HG03196 (cell line): ENCODE data around the gene NIPAL3.
"Not testable (repeated sequence)": the region's sequence is repeated elsewhere in the genome, so short reads cannot be mapped to it uniquely, and the experiment has no call there.

ENCODE experiments used
- ATAC-seq: cut with Tn5 transposase; IDR thresholded peaks from one replicate; pipeline ENCODE4 v1.9.1; 2021; ENCODE audit not compliant: unreplicated experiment

Gene NIPAL3

GRCh38 chr1:24454673-24455072, 39.1 kb downstream of the NIPAL3 start:
- ATAC-seq, result no peak

GRCh38 chr1:24455272-24455671, 39.7 kb downstream of the NIPAL3 start:
- no peak for ATAC-seq

- no peak for ATAC-seq
Observed at GRCh38 chr1:24457866-24458265, 42.3 kb downstream of the NIPAL3 start.

- ATAC-seq, result no peak
Observed at GRCh38 chr1:24459551-24460266, 44.1 kb downstream of the NIPAL3 start.

- ATAC-seq, result not testable (repeated sequence)
Observed at GRCh38 chr1:24462128-24462527, 46.5 kb downstream of the NIPAL3 start.

GRCh38 chr1:24463776-24464735, 48.5 kb downstream of the NIPAL3 start:
- ATAC-seq, result no peak

- ATAC-seq, result no peak
Observed at GRCh38 chr1:24465099-24465498, 49.5 kb downstream of the NIPAL3 start.

- ATAC-seq, result no peak
Observed at GRCh38 chr1:24465638-24466037, 50.0 kb downstream of the NIPAL3 start.

GRCh38 chr1:24468685-24469316, 53.2 kb downstream of the NIPAL3 start:
- no peak for ATAC-seq

GRCh38 chr1:24470592-24470991, 55.0 kb downstream of the NIPAL3 start:
- no peak for ATAC-seq

- ATAC-seq, result no peak
Observed at GRCh38 chr1:24472527-24473251, 57.1 kb downstream of the NIPAL3 start.

GRCh38 chr1:24474193-24474592, 58.6 kb downstream of the NIPAL3 start:
- ATAC-seq, result no peak

GRCh38 chr1:24475700-24476099, 60.1 kb downstream of the NIPAL3 start:
- ATAC-seq, result no peak

GRCh38 chr1:24476571-24476970, 61.0 kb downstream of the NIPAL3 start:
- no peak for ATAC-seq

GRCh38 chr1:24477309-24477708, 61.7 kb downstream of the NIPAL3 start:
- ATAC-seq, result no peak

- no peak for ATAC-seq
Observed at GRCh38 chr1:24481101-24481500, 65.5 kb downstream of the NIPAL3 start.

GRCh38 chr1:24481843-24482610, 66.4 kb downstream of the NIPAL3 start:
- ATAC-seq, result no peak

GRCh38 chr1:24483441-24483840, 67.8 kb downstream of the NIPAL3 start:
- ATAC-seq, result no peak

- no peak for ATAC-seq
Observed at GRCh38 chr1:24484199-24484598, 68.6 kb downstream of the NIPAL3 start.
